CD14-positive monocyte (primary cell): Measurements from ENCODE around the gene SLC4A8. TPM values are rescaled to one million over a fixed set of nuclear protein-coding genes. Genes with fewer than 3 reads are reported as not detected.
A peak's percentile ranks its signal among the peaks of the same experiment; 100 is the strongest.

Experiments used
- DNase-seq, 3 donors: peaks; one replicate each; pipeline ENCODE4 v3.0.0-alpha.2; 2011 to 2022
- H2AFZ ChIP-seq: 2 replicates; pipeline ENCODE4 v1.6.0; 2012; ENCODE audit warnings: mild to moderate bottlenecking, low read depth, low read length, inconsistent platforms; ENCODE audit not compliant: insufficient read depth, poor library complexity, severe bottlenecking
- H3K27ac ChIP-seq, 2 donors: 1 replicate in 1 of 2; 2 replicates in 1 of 2; pipeline ENCODE4 v1.5.1; 2012 to 2013; ENCODE audit warnings: low read length in 2 of 2, control low read depth in 1 of 2, inconsistent platforms in 1 of 2, low read depth in 1 of 2, mild to moderate bottlenecking in 1 of 2
- H3K27me3 ChIP-seq, 2 donors: one replicate each; pipeline versions ENCODE4 v1.6.0 to v1.6.1; 2011 to 2013; ENCODE audit warnings: low read length in 2 of 2; ENCODE audit not compliant: control insufficient read depth in 2 of 2, insufficient read depth in 2 of 2
- H3K36me3 ChIP-seq, 2 donors: replicated peaks in 1 of 2; 1 replicate in 1 of 2; 2 replicates in 1 of 2; pipeline versions ENCODE4 v1.5.1 to v1.6.1; 2012 to 2013; ENCODE audit warnings: low read length in 2 of 2, control low read depth in 1 of 2, inconsistent platforms in 1 of 2, mild to moderate bottlenecking in 1 of 2; ENCODE audit not compliant: insufficient read depth in 2 of 2, control insufficient read depth in 1 of 2
- H3K4me1 ChIP-seq, 2 donors: 1 replicate in 1 of 2; 2 replicates in 1 of 2; pipeline versions ENCODE4 v1.5.1 to v1.6.1; 2012 to 2013; ENCODE audit warnings: low read length in 2 of 2, control low read depth in 1 of 2, inconsistent platforms in 1 of 2, mild to moderate bottlenecking in 1 of 2, moderate library complexity in 1 of 2; ENCODE audit not compliant: insufficient read depth in 2 of 2, control insufficient read depth in 1 of 2
- H3K4me2 ChIP-seq: replicated peaks from 2 replicates; pipeline ENCODE3; 2012; ENCODE audit warnings: low read length, moderate library complexity, mild to moderate bottlenecking; ENCODE audit not compliant: poor library complexity, severe bottlenecking; ENCODE audit errors: extremely low read depth
- H3K4me3 ChIP-seq, 3 experiments: fragments of 200-600 bp in 1 of 3; sonication (generic) in 1 of 3; replicated peaks in 1 of 3; 1 replicate in 2 of 3; 2 replicates in 1 of 3; pipeline ENCODE4 v1.5.1; 2011 to 2013; ENCODE audit warnings: low read length in 3 of 3, mild to moderate bottlenecking in 3 of 3, control low read depth in 2 of 3, low read depth in 2 of 3, inconsistent platforms in 1 of 3, moderate library complexity in 1 of 3
- H3K79me2 ChIP-seq: 2 replicates; pipeline ENCODE4 v1.6.0; 2012; ENCODE audit warnings: mild to moderate bottlenecking, control low read depth, inconsistent platforms, low read length, moderate library complexity; ENCODE audit not compliant: insufficient read depth
- H3K9ac ChIP-seq: 2 replicates; pipeline ENCODE4 v1.6.0; 2017; ENCODE audit warnings: low read length, mild to moderate bottlenecking; ENCODE audit not compliant: insufficient read depth, poor library complexity, severe bottlenecking
- H3K9me3 ChIP-seq, 2 donors: replicated peaks in 1 of 2; 1 replicate in 1 of 2; 2 replicates in 1 of 2; pipeline versions ENCODE4 v1.5.1 to v1.6.1; 2012 to 2013; ENCODE audit warnings: low read length in 2 of 2, control low read depth in 1 of 2; ENCODE audit not compliant: control insufficient read depth in 1 of 2, insufficient read depth in 1 of 2
- H4K20me1 ChIP-seq: 2 replicates; pipeline ENCODE4 v1.6.0; 2012; ENCODE audit warnings: mild to moderate bottlenecking, low read length, control low read depth, moderate library complexity; ENCODE audit not compliant: insufficient read depth
- H3K27ac Mint-ChIP-seq, 7 donors: one replicate each; pipeline ENCODE4 v1.8.0; 2020; ENCODE audit warnings: mild to moderate bottlenecking in 7 of 7, mixed read lengths in 7 of 7, moderate library complexity in 6 of 7, inconsistent platforms in 2 of 7
- H3K27me3 Mint-ChIP-seq, 3 donors: one replicate each; pipeline ENCODE4 v1.8.0; 2021 to 2022; ENCODE audit warnings: low read depth in 3 of 3, mild to moderate bottlenecking in 3 of 3, mixed read lengths in 3 of 3, moderate library complexity in 3 of 3, inconsistent platforms in 1 of 3
- H3K36me3 Mint-ChIP-seq, 2 donors: one replicate each; pipeline ENCODE4 v1.8.0; 2020; ENCODE audit warnings: mixed read lengths in 2 of 2, inconsistent platforms in 1 of 2, mild to moderate bottlenecking in 1 of 2
- H3K4me1 Mint-ChIP-seq: one replicate; pipeline ENCODE4 v1.8.0; 2020; ENCODE audit warnings: mild to moderate bottlenecking, mixed read lengths
- H3K4me3 Mint-ChIP-seq, 2 donors: one replicate each; pipeline ENCODE4 v1.8.0; 2020; ENCODE audit warnings: mild to moderate bottlenecking in 2 of 2, mixed read lengths in 2 of 2, moderate library complexity in 1 of 2
- H3K9me3 Mint-ChIP-seq, 7 donors: one replicate each; pipeline ENCODE4 v1.8.0; 2020 to 2022; ENCODE audit warnings: mixed read lengths in 7 of 7, mild to moderate bottlenecking in 6 of 7, moderate library complexity in 6 of 7, inconsistent platforms in 2 of 7
- WGBS: methylation state at CpG from one replicate; pipeline ENCODE4 v1.1.5; 2013; ENCODE audit warnings: missing lambda C conversion rate; ENCODE audit not compliant: insufficient coverage; 5-methylcytosine and 5-hydroxymethylcytosine counted together
- intact Hi-C, 2 donors: fragments of 100-400 bp; cut with micrococcal nuclease; formaldehyde crosslinking; loops; one replicate each; pipeline versions ENCODE4 v1.15.0 to v1.15.1; 2023
- polyA plus RNA-seq, 3 donors: library from polyadenylated mRNA; depleted of rRNA in 1 of 3; unstranded in 2 of 3; stranded (reverse) in 1 of 3; fragments of 300-500 nt in 2 of 3; fragments of >200 nt in 1 of 3; fragmentation: Illumina TruSeq in 2 of 3; gene quantifications; 1 replicate in 2 of 3; 2 replicates in 1 of 3; pipeline ENCODE4 v1.2.3, GENCODE V29; 2012 to 2021
- TF ChIP-seq, protein P1 (sequence below): fragments of 200-600 bp; IDR thresholded peaks from one replicate; pipeline ENCODE4 v1.8.0; 2022; ENCODE audit warnings: antibody characterized with exemption, mild to moderate bottlenecking

SLC4A8 gene
- polyA plus RNA-seq, 3 donors: 1.9 to 5.4 (median 2.3) TPM

DNA sequence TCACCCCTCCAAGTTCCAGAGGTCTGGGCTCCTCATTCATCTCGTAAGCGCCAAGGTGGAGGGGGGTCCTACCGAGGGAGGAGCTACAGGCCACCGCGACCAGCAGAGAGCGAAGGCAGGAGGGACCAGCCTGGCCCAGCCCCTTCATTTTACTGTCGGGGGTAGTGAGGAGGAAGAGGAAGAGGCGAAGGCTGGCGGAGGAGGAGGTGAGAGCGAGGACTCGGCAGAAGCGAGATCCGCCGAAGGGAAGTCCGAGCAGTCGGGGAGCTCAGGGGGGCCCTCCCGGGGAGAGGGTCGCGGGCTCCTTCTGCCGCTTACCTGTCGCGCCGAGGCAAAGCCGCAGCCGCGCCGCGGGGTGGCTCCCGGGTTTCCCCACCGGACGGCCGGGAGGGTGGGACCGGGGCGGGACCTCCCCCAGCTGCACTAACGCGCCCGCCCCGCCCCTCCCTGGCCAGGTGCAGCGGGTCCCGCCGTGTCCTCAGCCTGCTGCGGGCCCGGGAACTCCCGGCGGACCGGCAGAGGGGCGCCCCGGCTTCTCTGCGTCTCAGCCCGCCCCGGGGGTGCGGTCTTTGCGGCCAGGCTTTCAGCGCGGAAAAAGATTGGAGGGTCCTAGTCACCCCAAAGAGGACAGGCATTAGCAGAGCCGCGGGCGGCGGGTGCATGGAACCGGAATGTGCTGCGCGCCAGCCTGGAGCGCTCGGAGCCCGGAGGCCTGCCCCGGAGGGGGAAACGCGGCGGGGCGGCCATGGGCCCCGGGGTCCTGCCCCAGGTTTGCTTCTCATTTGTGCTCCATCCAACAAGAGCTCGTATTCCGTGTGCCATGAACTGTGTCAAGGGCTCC, 33.1 kb upstream of the SLC4A8 start, which contains the start of gene GALNT6:
Gene GALNT6 (minus strand): TSS at position 124 of the 841 bp plus-strand sequence. CDS start 11,625 bp downstream, outside the sequence.
- WGBS: under 1% methylated on average over 72 of the region's 73 CpGs
- Histone ChIP-seq H3K4me2 (peak within 1 kb of the TSS; percentile 98), H3K9ac (peak within 1 kb of the TSS; percentile 78), H3K9me3 (no peaks in the 10 kb centered on the region), H3K27ac (peak within 1 kb of the TSS; percentile 86 to 94), H4K20me1 (peaks cover 3% of the 10 kb centered on the region), H3K79me2 (peaks cover 2% of the 10 kb centered on the region), H2AFZ (peak within 1 kb of the TSS; percentile 89), H3K36me3 (no peaks in the 10 kb centered on the region), H3K4me3 (peak within 1 kb of the TSS; percentile 72 to 95 (median 85)), H3K4me1 (peaks cover 70 to 86% of the 10 kb centered on the region in 2 donors), H3K27me3 (no peaks in the 10 kb centered on the region)
- Mint-ChIP-seq H3K27me3 (peaks cover 0 to 4% (median 3%) of the 10 kb centered on the region in 3 donors), H3K4me1 (peaks cover 77% of the 10 kb centered on the region), H3K9me3 (peaks cover 0 to 2% (median 0%) of the 10 kb centered on the region in 7 donors), H3K4me3 (peak within 1 kb of the TSS; percentile 94 to 96), H3K36me3 (peaks cover 13 to 19% of the 10 kb centered on the region in 2 donors), H3K27ac (peak within 1 kb of the TSS; percentile 89 to 96 (median 94))
- intact Hi-C loops: loop anchor here in 1 of 2 donors (5.0 kb wide), 1 partner anchor 69 kb away; the partner anchor contains the start of gene BIN2
- TF ChIP-seq, protein P1, sequence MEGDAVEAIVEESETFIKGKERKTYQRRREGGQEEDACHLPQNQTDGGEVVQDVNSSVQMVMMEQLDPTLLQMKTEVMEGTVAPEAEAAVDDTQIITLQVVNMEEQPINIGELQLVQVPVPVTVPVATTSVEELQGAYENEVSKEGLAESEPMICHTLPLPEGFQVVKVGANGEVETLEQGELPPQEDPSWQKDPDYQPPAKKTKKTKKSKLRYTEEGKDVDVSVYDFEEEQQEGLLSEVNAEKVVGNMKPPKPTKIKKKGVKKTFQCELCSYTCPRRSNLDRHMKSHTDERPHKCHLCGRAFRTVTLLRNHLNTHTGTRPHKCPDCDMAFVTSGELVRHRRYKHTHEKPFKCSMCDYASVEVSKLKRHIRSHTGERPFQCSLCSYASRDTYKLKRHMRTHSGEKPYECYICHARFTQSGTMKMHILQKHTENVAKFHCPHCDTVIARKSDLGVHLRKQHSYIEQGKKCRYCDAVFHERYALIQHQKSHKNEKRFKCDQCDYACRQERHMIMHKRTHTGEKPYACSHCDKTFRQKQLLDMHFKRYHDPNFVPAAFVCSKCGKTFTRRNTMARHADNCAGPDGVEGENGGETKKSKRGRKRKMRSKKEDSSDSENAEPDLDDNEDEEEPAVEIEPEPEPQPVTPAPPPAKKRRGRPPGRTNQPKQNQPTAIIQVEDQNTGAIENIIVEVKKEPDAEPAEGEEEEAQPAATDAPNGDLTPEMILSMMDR: no peak
- DNase-seq: peak in 2 of 3 donors; percentile 53

DNA sequence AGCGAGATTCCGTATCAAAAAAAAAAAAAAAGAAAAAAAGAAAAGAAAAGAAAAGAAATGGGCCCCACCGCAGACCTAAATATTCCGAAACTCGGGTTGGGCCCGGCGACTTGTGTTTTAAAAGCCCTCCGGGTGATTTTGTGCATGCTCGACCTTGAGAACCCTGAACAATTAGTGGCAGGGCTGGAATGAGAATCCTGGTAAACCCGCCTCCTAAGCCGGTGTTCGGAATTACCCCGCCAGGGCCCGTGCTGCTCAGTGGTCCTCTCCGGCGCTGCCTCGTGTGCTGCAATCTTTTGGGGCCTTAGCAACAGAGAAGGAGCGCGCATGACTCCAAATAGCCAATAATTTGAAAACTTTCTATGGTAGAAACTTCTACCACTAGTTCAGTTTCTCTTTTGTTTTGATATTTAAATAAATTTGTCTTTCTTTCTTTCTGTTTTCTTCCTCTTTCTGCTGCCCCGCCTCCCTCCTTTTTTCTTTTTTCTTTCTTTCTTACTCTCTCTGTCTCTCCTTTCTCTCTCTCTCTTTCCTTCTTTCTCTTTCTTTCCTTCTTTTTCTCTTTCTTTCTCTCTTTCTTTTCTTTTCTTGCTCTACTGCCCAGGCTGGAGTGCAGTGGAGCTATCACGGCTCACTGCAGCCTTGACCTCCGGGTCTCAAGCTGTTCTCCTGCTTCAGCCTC, 31.9 kb upstream of the SLC4A8 start:
- no peaks in the 10 kb centered on the region for H3K36me3 ChIP-seq
- H3K4me2 ChIP-seq: peak overlapping the region; percentile 98

More for the DNA sequence above, 31.9 kb upstream of the SLC4A8 start:
- Mint-ChIP-seq H3K36me3 (peaks cover 12 to 14% of the 10 kb centered on the region in 2 donors), H3K4me1 (peaks cover 73% of the 10 kb centered on the region), H3K27ac (peak overlapping the region; percentile 62 to 96 (median 93)), H3K27me3 (peaks cover 0 to 3% (median 3%) of the 10 kb centered on the region in 3 donors), H3K4me3 (peak overlapping the region; percentile 88 to 93), H3K9me3 (peaks cover 0 to 2% (median 0%) of the 10 kb centered on the region in 7 donors)
- peaks cover 3% of the 10 kb centered on the region for H4K20me1 ChIP-seq
- no peak overlapping the region for H2AFZ ChIP-seq
- H3K27ac ChIP-seq: peak overlapping the region; percentile 6 to 84
- peak overlapping the region; percentile 72 to 95 (median 85) for H3K4me3 ChIP-seq
- TF ChIP-seq, protein P1: no peak
- H3K27me3 ChIP-seq: no peaks in the 10 kb centered on the region
- peaks cover 66 to 82% of the 10 kb centered on the region in 2 donors for H3K4me1 ChIP-seq
- H3K9ac ChIP-seq: peak overlapping the region; percentile 78
- H3K9me3 ChIP-seq: no peaks in the 10 kb centered on the region
- peak; percentile 35 to 71 (median 38) for DNase-seq
- no peaks in the 10 kb centered on the region for H3K79me2 ChIP-seq
- intact Hi-C loops: loop anchor here in 1 of 2 donors (5.0 kb wide), 1 partner anchor 70 kb away; the partner anchor contains the start of gene BIN2
- 52% methylated on average over 11 of the region's 22 CpGs for WGBS
